Suppressor macrophage (primary cell): ENCODE data around the gene IRS2.
"Not testable (repeated sequence)": the region's sequence is repeated elsewhere in the genome, so short reads cannot be mapped to it uniquely, and the experiment has no call there.

ENCODE experiments used
- DNase-seq, 4 experiments: peaks; one replicate each; pipeline ENCODE4 v3.0.0-alpha.2; 2020 to 2022
- total RNA-seq, 17 experiments: gene quantifications; one replicate each; lab custom pipeline; 2026; ENCODE audit warnings: mixed read lengths in 6 of 17, inconsistent platforms in 3 of 17; lab: John Stamatoyannopoulos, UW

The IRS2 gene
- total RNA-seq: 0.85 to 58.7 (median 12.7) reads per million in 17 experiments

DNA sequence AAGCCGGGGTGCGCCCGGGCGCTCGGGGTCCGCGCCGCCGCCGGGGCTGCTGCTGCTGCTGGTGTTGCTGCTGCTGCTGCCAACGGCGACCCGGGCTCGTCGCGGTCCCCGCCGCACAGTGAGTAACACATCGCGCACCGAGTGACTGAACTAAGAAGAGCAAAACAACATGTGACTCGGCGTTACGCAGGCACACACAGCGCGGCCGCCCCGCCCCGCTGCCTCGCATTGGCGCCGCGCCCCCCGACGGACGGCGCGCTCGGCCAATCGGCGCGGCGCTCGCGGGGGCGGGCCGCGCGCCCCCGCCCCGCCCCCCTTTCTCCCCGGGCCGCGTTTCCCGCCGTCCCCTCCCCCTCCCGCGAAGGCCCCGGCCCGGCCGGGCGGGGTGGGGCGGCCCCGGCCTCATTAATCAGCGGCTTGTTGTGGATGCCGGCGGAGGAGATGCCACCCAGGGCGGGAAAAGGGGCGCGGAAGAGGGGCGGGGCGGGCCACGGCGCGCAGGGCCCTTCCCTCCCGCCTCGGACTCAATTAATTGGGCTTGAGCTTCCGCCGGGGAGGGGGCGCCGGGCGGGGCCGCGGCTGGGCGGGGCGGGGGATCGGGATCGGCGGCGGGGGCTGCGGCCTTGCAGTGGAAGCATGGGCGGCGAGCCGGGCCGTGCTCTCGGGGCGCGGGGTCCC, at the start of gene IRS2:
Gene IRS2 (minus strand): TSS at position 127 of the 678 bp plus-strand sequence. CDS start 530 bp downstream, outside the sequence.
- DNase-seq: peak; percentile 97 to 98 (median 98)

GRCh38 chr13:109834973-109835720, 48.8 kb upstream of the IRS2 start:
- no peak for DNase-seq

DNA sequence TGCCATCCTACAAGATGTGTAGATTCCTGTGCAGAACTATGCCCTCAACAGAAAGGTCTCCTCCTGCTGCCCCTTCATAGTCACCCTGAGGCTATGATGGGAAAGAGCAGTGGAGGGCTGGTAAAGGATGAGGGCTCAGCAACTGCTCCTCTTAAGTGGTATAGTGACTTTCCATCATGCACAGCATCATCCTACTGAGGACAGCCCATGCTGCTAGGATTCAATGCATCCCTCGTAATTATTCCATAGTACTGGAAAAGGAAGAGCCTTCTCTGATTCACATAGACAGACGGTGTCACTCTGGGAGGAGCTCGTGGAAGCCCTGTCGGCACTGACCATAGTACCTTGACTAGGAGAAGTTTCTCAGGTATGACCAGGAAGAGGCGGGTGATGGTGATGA, 47.6 kb upstream of the IRS2 start:
- no peak for DNase-seq

DNA sequence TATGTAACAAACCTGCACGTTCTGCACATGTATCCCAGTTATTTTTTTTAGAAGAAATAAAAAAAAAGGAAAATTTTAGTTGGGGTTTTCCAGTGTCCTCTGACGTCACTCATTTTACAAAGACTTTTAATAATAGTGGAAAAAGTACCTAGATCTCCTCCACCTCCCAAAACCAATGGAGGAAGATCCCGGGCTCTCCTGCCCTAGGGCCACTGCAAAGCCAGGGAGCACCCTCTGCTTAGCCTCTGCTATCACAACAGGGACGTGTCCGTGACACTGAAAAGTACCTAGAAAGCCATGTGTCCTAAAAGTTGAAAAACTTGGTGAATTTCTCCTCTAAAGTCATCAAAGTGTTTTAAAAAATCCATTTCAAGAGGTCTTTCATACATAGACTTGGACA, 46.7 kb upstream of the IRS2 start:
- DNase-seq: no peak

DNA sequence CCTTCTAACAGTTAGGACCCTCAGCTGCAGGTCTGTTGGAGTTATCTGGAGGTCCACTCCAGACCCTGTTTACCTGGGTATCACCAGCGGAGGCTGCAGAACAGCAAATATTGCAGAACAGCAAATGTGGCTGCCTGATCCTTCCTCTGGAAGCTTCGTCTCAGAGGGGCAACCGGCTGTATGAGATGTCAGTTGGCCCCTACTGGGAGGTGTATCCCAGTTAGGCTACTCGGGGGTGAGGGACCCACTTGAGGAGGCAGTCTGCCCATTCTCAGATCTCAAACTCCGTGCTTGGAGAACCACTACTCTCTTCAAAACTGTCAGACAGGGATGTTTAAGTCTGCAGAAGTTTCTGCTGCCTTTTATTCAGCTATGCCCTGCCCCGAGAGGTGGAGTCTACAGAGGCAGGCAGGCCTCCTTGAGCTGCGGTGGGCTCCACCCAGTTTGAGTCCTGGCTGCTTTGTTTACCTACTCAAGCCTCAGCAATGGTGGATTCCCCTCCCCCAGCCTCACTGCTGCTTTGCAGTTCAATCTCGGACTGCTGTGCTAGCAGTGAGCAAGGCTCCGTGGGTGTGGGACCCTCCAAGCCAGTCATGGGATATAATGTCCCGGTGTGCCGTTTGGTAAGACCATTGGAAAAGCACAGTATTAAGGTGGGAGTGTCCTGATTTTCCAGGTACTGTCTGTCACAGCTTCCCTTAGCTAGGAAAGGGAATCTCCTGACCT, 42.4 kb upstream of the IRS2 start:
- not testable (repeated sequence) for DNase-seq

- not testable (repeated sequence) for DNase-seq
Measured at GRCh38 chr13:109823201-109823600, 36.8 kb upstream of the IRS2 start.

DNA sequence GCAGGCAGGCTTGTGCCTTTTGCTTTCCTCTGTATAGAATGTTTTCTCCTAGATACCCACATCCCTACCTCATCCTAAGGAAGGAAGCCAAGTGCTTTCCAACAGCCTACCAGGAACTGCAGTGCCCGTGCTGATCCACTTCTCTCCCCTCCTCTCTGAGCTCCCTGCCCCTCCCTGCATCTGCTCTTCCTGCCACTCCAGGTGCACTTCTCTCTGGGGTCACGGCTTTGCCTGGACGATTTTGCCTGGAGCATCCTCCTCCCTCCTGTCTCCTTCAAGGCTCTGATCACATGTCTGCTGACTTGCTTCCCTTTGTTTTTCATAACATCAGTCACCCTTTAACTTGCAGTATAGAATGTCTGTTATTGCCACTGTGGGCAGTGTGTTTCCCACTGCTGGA, 34.7 kb upstream of the IRS2 start:
- DNase-seq: no peak

DNA sequence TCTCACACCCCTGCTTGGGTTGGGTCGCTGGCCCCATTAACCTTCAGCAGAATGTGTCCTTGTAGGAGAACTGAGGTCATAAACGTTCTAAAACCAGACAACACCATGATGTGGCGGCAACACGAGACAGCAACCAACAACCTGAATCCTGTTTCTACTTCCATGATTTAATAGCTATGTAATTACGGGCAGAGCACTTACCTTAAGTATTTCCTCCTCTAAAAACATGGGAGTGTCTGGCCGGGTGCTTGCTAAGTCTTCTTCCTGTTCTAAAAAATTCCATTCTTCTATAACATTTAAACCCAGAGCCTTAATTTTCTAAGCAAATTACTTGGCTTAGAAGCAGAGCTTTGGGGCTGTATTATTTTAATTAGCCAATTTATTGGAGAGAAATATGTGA, 33.5 kb upstream of the IRS2 start:
- no peak for DNase-seq

DNA sequence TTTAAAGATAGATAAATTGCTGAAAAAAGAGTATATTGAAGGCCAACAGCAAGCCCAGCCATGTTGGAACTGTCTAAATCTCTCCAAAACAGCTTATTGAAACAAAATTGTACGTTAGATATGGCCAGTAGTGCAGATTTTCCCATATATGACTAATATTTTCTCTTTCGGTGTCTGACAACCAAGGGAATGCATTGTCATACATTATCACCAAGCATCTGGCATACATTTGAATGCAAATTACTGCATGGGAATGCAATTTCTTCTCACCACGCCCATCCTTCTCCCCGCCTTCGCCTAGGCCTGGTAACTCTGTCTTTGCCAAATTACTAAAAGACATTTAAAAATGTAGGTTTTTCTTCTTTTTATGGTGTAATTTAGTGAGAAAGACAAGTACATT, 32.5 kb upstream of the IRS2 start:
- no peak for DNase-seq

- no peak for DNase-seq
Measured at GRCh38 chr13:109817591-109818535, 31.5 kb upstream of the IRS2 start.

GRCh38 chr13:109816808-109817203, 30.4 kb upstream of the IRS2 start:
- DNase-seq: no peak

DNA sequence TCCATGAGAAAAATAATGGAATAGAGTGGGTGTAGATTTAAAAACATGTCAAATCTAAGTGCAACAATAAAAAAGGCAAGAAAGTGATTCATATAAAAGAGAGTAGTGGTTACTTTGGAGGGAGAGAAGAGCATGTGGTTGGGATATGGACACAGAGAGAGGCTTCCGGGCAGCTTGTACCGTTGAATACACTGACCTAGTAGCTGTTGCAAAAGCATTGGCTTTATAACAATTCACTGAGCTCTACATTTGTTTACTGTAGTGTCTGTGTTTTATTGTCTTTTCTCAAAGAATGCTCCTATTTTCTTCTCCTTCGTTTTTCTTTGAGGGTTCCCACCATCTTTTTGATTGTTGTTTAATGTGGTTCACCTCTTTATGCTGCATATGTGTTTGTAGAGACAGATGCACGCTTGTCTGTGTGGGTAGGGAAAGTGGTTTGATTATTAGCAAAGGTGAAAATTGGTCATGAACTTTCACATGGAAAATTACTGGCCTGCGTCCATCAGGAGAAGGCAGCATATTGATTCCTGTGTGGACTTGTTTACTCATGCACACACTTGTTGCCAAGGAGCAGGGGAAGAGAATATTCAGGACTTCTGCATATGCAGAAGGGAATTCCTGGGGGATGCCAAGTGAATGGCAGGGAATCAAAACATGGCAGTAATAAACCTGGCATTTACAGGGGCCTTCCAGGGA, 29.9 kb upstream of the IRS2 start:
- DNase-seq: no peak

GRCh38 chr13:109815651-109816050, 29.3 kb upstream of the IRS2 start:
- DNase-seq: no peak

- no peak for DNase-seq
Measured at GRCh38 chr13:109813663-109814062, 27.3 kb upstream of the IRS2 start.

DNA sequence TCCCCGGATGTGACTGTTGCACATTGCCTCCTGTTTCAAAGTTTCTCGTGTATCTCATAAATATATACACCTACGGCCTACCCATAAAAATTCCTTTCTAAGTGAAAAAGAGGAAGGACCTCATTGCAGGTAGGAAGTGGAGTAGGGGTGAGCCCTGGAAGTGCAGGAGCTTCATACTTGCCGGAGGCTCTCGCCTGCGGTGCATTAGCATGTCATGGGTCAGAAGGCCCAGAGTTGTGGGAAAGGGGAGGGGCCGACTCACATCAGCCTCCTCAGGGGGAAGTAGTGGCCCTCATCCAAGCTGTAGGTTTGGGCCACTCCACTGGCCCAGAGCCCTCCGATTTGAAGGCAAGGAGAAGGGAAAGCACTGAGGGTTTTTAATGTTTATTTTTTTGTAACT, 26.0 kb upstream of the IRS2 start:
- no peak for DNase-seq

- no peak for DNase-seq
Measured at GRCh38 chr13:109810761-109811510, 24.6 kb upstream of the IRS2 start.

DNA sequence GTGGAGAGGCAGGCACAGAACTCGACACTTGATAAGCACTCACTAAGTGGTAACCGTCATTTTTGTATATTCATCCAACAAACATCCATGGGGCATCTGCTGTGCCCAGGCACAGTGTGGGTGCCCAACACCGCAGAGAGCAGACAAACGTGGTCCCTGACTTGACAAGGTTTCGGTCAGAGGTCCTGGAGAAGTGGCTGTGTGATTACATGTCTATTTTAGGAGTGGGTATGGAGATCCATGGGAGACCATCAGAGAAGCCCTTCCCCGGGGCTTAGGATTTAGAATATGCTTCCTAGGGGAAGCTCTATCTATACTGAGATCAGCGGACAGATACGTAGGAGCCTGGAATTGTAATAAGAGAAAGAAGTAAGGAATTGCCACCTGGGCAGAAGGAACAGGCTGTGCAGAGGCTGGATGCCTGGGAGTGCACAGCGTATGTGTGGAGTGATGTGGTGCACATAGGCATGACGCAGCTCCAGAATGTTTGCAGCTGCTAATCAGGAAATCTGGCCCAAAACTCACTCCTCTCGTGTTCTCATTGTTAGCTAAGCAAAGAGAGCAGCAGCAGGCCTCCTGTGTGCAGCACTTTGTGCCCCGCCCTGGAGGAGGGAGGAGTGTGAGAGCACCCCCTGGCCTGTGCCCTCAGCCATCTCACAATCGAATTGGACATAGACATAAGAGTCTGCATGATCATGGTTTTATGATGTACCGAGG, 23.0 kb upstream of the IRS2 start:
- DNase-seq: no peak

- DNase-seq: no peak
Measured at GRCh38 chr13:109807345-109807744, 21.0 kb upstream of the IRS2 start.

- no peak for DNase-seq
Measured at GRCh38 chr13:109804654-109805053, 18.3 kb upstream of the IRS2 start.

GRCh38 chr13:109803825-109804224, 17.4 kb upstream of the IRS2 start:
- no peak for DNase-seq
